Superior temporal gyrus (tissue), 1 donor: Measurements from ENCODE around the gene FCRL1.

ENCODE experiments used
- DNase-seq: peaks from one replicate; pipeline ENCODE4 v3.0.0-alpha.2; 2016; ENCODE audit errors: extremely low spot score

The FCRL1 gene

GRCh38 chr1:157819896-157820295 is at the start of gene FCRL1:
FCRL1 (minus strand) TSS chr1:157820120; CDS start chr1:157820037, 83 bp downstream.
- no peak for DNase-seq

- DNase-seq = no peak
Measured at GRCh38 chr1:157868654-157869053, 48.7 kb upstream of the FCRL1 start.

- no peak for DNase-seq
Measured at GRCh38 chr1:157862114-157863070, 42.5 kb upstream of the FCRL1 start.

GRCh38 chr1:157856538-157856937 is 36.6 kb upstream of the FCRL1 start:
- DNase-seq = no peak

GRCh38 chr1:157852476-157852875 is 32.6 kb upstream of the FCRL1 start:
- no peak for DNase-seq

- no peak for DNase-seq
Measured at GRCh38 chr1:157849229-157849875, 29.4 kb upstream of the FCRL1 start.

- no peak for DNase-seq
Measured at GRCh38 chr1:157844089-157844830, 24.3 kb upstream of the FCRL1 start.

GRCh38 chr1:157842939-157843338 is 23.0 kb upstream of the FCRL1 start:
- DNase-seq = no peak

GRCh38 chr1:157841708-157842107 is 21.8 kb upstream of the FCRL1 start, which contains the start of gene CD5L:
CD5L (minus strand) TSS chr1:157841808; CDS start chr1:157841701, 107 bp downstream.
- DNase-seq = no peak

GRCh38 chr1:157838966-157839365 is 19.0 kb upstream of the FCRL1 start:
- no peak for DNase-seq

GRCh38 chr1:157834430-157834829 is 14.5 kb upstream of the FCRL1 start:
- DNase-seq = no peak

GRCh38 chr1:157833145-157833544 is 13.2 kb upstream of the FCRL1 start:
- no peak for DNase-seq

- DNase-seq = no peak
Measured at GRCh38 chr1:157831968-157832626, 12.2 kb upstream of the FCRL1 start.

GRCh38 chr1:157830887-157831286 is 11.0 kb upstream of the FCRL1 start:
- no peak for DNase-seq

- no peak for DNase-seq
Measured at GRCh38 chr1:157829711-157830110, 9.8 kb upstream of the FCRL1 start.

GRCh38 chr1:157829210-157829609 is 9.3 kb upstream of the FCRL1 start:
- no peak for DNase-seq

- DNase-seq = no peak
Measured at GRCh38 chr1:157820299-157820698, 379 bp upstream of the FCRL1 start.

- no peak for DNase-seq
Measured at GRCh38 chr1:157819215-157819614, 705 bp downstream of the FCRL1 start.

- DNase-seq = no peak
Measured at GRCh38 chr1:157813269-157813668, 6.7 kb downstream of the FCRL1 start.

GRCh38 chr1:157806431-157807149 is 13.3 kb downstream of the FCRL1 start:
- no peak for DNase-seq

GRCh38 chr1:157803851-157804250 is 16.1 kb downstream of the FCRL1 start:
- no peak for DNase-seq
